Superior temporal gyrus (tissue), 1 donor: ENCODE measurements around the gene LSP1.

Experiments used
- DNase-seq: peaks from one replicate; pipeline ENCODE4 v3.0.0-alpha.2; 2016; ENCODE audit errors: extremely low spot score

LSP1 gene

GRCh38 chr11:1847006-1847735, 5.7 kb upstream of the LSP1 start:
- no peak for DNase-seq

- DNase-seq, result no peak
Observed at GRCh38 chr11:1847926-1848639, 4.8 kb upstream of the LSP1 start.

DNA sequence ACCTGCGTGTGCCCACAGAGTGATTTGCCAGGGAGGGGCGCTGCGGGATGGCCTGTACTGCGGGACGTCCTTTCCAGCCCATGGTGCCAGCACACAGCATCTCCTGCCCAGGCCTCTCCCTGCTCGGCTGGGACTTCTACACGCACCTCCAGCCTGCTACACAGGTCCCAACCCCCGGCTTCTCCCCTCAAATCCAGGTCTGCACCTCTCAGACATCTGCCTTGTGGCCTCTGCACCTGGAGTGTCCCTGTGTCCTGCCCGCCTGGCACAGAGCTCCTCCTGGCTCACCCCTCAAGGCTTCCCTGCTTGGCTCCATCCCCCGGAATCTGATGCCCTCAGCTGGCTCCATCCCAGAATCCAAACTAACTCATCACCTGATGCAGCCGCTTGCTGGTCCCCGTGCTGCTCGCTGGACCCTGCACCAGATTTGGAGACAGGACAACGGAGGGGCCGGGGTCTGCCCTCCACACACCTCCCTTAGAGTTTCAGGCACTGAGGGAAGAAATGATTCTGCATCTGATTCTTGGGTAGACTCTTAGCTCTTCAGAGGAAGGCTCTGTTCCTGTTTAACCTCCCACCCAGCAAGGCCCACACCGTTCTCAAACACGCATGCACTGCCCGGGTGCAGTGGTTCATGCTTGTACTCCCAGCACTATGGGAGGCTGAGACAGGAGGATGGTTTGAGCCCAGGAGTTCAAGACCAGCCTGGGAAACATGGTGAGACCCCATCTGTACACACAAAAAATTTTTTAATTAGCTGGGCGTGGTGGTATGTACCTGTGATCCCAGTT, 4.0 kb upstream of the LSP1 start:
- no peak for DNase-seq

GRCh38 chr11:1851468-1852180, 1.3 kb upstream of the LSP1 start:
- no peak for DNase-seq

- DNase-seq, result no peak
Observed at GRCh38 chr11:1852271-1852876, 510 bp upstream of the LSP1 start.

DNA sequence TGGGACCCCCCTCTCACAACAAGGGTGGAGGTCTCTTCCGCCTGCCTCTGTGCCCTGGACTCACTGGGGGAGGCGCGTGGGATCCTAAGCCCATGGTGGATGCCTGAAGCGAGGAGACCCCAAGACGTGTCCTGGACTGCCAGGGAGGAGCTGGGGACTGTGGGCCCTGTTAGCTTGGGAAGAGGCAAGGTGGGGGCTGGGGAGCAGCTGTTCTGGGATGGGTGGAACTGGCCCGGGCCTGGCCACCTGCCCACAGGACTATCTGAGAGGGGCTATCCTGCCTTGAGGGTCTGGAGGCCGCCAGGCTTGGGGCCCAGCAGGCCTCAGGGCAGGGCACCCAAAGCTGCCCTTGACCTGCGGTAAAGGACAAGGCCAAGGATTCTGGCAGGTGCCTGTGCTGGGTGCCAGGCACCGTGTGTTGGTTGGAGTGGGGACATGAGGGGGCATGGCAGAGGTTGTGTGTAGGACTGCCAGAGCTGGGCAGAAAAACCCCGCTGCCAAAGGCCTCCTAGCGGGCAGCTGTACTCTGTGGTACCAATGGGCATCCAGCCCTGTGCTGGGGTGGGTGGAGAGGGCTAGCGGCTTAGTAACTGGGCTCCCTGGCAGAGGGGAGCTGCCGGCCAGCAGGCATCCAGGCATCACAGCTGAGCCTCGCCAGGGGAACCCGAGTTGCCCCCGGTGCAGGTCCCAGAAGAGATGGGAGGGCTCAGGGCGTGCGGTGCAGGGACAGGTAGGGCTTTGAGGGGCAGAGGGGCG, 670 bp downstream of the LSP1 start:
- no peak for DNase-seq

DNA sequence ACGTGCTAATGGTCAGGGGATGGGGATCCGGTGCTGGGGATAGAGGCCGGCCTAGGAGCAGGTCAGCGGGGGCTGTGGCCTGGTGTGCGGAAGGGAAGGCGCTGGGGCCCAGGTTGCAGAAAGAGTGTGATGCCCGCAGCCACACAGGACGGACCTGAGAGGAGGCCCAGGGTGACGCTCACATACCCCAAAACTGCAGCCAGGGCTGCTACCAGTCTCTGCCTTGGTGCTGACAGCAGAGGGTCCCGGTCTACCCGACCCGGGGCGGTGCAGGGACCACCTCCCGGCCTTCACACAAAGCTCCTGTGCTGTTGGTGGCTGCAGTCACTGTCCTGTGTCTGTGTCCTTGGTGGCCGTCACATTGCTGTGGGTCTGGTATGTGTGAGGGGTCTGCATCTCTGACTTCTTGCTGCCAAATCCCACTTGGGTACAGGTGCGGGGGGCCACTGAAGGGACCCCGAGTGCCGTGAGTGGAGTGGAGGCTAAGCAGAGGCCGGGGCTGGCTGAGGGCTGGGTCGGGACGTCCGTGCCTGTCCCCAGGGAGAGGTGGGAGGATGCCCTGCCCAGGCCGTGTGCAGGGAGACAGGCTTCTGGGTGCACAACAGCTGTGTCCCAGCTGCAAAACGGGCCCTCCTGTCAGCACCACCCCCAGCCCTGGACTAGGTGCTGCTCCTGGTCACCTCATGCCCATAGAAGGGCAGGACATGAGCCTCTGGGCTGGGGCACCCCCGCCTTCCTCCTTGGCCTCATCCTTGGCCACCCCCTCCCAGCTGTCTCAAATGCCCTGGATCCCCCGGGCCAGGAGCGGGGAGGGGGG, 1.5 kb downstream of the LSP1 start:
- DNase-seq, result no peak

DNA sequence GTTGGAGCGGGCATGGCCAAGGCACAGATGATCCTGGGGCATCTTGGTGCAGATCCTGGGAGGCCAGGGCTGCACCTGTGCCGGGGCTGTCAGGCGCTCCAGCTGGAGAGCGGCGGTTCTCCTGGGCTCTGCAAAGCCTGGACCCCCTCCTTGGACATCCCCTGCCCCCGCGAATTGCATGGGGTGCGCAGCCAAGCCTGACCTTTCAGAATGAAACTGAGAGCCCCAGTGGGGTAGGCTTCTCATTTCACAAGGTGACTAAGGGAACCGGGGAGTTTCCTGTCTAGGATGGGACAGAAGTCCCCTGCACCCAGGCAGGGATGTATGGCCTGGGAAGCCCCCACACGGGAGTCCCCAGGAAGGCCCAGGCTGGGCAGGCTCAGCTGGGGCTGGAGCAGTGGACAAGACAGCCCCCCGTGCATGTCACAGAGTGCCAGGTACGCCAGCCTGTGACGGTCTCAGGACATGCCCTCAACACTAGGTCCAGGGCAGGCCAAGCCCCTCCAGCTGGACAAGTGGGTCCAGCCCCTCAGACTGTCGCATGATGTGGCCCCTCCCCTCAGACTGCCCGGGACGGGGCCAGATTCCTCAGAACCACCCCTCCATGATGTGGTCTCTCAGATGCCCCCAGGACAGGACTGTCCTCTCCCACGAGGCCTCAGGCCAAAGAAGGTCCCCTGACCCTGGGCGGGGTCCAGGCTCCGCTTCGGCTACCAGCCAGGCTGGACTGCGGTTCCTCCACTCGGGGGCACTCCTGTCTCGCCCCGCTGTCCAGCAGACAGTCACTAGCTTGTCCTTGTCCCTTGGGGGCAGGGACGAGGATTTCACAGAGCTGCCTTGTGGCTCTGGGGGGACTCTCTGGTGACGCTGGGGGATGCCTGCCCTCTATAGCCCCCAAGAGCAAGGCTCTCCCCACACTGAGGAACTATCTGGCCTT, 2.3 kb downstream of the LSP1 start:
- no peak for DNase-seq

GRCh38 chr11:1855886-1856265, 3.0 kb downstream of the LSP1 start:
- DNase-seq, result no peak

DNA sequence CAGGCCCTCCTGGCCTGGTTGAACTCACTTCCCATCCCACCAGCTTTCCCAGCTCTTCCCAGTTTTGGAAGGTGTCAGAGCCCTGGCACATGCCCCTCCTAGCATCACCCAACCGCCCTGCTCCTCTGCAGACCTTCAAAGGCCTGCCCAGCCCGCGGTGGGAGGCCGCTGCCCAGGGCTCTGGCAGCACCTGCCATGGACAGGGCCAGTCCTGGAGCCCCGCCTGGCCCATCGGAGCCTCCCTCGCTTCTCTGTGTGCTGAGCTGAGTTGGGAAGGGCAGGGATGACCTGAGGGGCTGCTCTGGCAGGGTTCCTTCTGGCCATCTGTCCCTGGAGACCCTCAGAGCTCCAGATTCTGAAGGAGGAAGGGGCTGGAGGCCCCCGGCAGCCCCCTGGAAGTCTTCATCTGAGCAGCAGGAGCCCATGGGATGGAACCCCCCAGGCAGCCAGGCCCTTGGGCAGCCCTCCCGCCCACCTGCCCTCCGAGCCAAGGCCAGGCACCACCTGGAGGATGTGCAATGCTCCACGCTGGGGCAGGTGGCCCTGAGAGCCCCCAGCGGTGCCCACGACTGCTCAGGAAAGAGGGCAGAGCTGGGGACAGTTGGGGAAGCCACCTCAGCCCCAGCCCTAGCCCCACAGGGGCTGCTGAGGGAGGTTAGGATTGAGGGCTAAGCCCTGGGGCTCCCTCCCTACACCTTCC, 3.6 kb downstream of the LSP1 start:
- no peak for DNase-seq

DNA sequence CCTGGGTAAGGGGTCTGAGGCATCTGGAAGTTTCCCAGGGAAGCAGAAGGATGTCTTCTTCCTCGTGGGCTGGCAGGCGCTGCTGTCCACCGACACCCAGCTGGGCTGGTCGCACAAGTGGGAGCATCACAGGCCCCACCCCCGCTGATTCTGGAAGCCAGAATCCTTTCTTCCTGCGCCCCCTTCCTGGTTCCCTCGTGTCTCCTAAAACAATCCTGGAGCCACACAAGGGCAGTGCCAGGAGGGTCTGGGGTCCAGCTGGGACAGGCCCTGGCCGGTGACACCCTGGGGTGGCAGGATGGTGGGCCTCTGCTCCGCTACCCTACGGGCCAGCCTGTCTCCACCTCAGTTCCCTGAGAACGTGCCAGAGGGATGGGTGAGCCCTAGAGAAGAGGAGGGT, 4.2 kb downstream of the LSP1 start:
- DNase-seq, result no peak

GRCh38 chr11:1858154-1858553, 5.3 kb downstream of the LSP1 start:
- no peak for DNase-seq

DNA sequence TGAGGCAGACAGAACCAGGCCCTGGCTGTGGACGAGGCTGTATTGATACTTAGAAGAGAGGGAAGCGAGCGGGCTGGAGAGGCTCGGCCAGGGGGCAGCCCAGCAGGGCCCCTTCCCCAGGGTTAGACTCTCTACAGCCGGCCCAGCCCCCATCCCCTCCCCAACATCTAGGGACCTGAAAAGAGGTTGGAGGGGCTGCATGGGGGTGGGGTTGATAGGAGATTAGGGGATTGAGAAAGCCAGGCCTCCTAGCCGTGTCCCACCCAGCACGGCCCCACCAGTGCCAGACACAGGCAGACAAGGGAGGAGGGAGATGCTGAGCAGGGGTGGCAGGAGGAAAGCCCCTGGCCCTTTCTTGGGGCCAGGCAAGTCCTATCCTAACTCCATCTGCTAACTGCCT, 5.7 kb downstream of the LSP1 start:
- no peak for DNase-seq

- no peak for DNase-seq
Observed at GRCh38 chr11:1859004-1859403, 6.1 kb downstream of the LSP1 start.

GRCh38 chr11:1860108-1860507, 7.2 kb downstream of the LSP1 start:
- no peak for DNase-seq

- no peak for DNase-seq
Observed at GRCh38 chr11:1861435-1862411, 8.8 kb downstream of the LSP1 start.
